Measurements from ENCODE around the gene SLC38A9.
"Not testable (repeated sequence)": the region's sequence is repeated elsewhere in the genome, so short reads cannot be mapped to it uniquely, and the experiment has no call there.

Gene SLC38A9

DNA sequence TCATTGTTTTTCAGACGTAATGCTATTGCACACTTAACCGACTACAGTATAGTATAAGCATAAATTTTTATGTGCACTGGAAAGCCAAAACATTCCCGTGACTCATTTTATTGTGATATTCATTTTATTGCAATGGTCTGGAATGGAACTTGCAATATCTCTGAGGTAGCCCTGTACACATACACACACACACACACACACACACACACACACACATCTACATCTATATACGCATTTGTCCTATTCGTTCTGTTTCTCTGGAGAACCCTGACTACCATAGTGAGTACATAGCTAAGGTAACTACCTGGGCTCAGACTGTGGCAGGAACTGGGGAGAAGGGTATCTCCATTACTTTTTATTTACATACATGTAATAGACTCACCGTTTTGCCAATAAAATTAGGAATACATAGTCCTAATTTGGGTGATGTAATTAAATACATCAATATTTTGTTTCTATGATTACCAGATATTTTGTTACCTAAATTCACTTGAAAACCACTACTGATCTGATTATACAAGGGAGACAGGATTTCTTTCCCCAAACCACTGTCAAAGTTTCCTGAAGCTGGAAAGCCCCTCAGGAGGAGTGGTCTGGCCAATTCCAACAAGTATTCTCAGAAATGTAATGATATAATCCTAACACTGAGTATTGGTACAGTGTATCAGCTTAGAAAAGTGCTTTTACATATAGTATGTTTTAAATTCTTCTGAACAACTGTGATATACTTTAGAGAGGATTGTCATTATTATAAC is 103.4 kb downstream of the SLC38A9 start:
- DNase-seq, result no peak

DNA sequence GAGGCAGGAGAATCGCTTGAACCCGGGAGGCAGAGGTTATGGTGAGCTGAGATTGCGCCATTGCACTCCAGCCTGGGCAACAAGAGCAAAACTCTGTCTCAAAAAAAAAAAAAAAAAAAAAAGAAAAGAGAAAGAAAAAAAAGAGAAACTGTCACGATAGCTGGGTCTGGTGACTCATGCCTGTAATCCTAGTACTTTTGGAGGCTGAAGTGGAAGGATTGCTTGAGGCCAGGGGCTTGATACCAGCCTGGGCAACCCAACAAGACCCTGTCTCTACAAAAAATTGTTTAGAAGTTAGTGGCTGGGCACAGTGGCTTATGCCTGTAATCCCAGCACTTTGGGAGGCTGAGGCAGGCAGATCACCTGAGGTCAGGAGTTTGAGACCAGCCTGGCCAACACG is 104.8 kb downstream of the SLC38A9 start:
- not testable (repeated sequence) for DNase-seq

DNA sequence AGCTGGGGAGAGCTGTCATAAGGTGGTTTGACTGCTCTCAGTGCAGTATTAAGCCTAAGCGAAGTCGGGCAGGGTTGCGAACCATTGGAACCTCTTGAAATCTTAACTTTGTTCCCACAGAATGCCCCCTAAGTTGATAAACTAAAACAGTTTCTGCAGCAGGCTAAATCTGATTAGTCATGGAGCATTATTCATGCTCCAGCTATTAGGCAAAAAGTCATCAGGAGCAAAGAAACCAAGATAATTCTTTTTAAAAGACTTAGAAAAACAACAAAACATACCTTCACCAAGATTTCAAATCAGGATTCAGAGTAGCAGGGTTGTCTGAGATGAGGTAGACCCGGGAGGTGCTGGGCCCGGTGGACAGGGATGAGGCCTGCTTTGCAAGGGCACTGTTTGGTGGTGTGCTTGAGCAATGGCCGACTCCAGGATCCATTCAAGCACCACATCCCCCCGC is 107.5 kb downstream of the SLC38A9 start:
- DNase-seq, result no peak

DNA sequence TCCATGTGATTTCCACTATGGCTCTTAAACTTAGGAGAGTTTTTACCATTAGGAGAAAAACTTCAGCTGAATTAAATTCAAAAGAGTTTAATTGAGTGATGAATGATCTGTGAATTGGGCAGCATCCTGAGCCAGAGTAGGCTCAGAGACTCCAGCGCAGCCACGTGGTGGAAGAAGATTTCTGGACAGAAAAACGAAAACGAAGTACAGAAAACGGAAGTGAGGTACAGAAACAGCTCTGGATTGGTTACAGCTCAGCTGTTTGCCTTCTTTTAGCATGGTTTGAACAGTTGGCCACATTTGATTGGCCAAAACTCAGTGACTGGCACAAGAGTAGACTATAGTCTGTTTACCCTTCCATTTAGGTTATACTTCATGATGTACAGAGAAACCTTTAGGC is 108.2 kb downstream of the SLC38A9 start:
- no peak for DNase-seq

DNA sequence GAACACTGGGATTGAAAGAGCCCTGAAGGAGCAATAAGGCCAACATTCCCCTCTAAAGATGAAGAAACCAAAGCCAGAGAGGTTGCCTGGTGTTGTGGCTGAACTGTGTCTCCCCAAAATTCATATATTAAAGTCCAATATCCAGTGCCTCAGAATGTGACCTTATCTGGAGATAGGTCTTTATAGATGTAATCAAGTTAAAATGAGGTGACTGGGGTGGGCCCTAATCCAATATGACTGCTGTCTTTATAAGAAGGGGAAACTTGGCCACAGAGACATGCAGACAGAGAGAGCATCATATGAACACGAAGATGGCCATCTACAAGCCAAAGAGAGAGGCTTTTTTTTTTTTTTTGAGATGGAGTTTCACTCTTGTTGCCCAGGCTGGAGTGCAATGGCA is 110.5 kb downstream of the SLC38A9 start:
- no peak for DNase-seq

DNA sequence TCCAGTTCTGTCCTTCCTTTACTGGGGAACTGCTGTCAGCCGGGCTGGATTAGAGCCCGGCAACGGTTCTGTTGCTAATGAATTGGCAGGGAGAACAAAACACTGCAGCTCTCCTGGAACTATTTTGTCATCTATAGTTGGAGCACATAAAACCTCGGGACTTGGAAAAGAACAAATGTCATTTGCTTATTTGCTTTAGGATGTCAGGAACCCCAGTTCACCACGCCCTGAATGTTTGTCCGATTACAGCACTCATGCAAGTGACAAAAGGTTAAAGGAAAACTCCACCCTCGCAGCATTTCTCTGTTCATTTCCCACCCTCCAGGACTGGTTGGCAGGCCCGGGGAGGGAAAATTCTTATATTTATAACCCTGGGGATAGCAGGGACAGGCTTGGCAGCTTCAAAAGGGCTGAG is 110.9 kb downstream of the SLC38A9 start:
- DNase-seq, result no peak

DNA sequence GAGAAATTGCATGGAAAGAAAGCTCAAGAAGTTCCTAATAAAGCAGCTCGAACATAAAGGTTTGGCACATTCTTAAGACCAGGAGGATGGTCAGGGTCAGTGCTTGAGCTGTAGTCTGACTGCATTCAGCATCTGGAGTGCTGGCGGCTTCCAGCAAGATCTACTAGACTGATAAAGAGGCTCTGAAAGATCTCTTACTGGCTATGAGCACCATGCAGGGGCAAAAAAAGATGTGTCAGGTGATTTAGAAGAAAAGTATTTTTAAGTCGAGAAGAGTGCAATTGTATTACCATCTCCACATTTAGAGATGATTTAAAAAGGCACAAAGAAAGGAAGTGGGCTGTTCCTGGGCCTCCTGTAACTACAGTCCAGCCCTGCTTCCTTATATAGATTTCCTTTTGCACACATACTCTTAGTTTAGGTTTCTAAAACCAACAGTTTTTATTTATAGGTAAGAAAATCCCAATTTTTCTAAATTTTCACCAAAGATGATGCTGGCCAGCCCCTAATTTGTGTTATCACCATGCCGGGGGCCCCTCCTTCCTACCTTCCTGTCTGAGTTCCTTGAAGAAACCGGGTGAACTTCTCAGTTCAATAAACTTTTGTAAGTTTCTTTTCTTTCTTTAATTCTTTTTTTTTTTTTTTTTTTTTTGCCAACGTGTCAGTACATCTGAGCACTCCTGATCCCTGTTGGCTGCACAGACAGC is 111.5 kb downstream of the SLC38A9 start:
- no peak for DNase-seq

DNA sequence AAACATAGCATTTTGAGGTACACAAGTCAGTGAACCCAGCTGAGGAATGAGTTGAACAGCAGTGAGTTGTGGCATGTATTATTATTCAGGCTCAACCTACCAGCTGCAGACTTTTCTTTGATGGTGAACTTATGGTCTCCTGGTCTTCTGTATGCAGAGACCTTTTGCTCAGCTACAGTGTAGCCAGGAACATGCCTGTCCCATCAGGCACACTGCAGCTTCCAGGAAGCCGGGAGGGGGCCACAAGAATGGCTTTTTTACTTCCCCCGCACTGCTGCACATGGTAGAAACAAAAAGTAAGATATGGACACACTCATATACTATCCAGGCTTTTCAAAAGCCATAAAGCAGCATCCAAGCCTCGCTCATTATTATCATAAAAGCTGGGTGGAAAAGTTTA is 112.0 kb downstream of the SLC38A9 start:
- DNase-seq, result no peak

DNA sequence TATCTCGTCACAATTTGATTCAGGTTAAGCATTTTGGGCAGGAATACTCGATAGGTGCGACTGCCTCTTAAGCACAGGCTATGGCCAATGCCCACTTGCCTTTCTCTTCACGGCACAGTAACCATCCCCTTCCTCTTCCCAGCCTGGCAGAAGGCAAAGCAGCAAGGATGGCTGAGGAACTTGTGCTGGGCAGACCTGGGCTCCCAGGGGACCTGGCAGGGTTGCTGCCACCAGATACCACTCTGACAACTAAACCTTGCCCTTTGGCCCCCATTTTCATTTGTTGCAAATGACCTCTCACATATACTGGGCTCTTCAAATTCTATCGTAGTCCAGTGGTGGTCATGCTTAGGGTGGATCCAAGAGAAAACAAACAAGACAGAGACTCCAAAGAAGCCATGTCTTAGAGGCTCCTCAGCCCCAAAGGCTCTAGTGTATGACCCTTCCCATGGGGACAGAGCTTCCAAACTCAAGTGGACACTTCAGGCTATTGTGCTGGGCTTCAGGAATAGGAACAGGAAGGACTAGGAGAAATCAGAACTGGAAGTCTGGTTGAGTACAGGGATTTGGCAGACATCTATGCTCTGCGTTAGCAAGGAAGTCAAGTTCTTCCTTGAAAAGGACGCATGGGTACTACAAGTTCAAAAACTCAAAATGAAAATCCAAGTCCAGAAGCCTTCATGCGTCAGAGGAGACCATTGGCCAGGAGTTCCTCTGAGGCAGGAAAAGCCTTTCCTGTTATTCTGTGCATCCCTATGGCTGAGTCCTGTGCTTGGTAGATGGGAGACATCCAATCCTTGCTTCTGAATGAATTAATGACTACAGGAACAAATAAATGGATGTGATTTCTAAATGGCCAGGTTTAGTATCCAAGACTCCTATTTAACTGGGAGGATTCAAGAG is 112.7 kb downstream of the SLC38A9 start:
- no peak for DNase-seq

DNA sequence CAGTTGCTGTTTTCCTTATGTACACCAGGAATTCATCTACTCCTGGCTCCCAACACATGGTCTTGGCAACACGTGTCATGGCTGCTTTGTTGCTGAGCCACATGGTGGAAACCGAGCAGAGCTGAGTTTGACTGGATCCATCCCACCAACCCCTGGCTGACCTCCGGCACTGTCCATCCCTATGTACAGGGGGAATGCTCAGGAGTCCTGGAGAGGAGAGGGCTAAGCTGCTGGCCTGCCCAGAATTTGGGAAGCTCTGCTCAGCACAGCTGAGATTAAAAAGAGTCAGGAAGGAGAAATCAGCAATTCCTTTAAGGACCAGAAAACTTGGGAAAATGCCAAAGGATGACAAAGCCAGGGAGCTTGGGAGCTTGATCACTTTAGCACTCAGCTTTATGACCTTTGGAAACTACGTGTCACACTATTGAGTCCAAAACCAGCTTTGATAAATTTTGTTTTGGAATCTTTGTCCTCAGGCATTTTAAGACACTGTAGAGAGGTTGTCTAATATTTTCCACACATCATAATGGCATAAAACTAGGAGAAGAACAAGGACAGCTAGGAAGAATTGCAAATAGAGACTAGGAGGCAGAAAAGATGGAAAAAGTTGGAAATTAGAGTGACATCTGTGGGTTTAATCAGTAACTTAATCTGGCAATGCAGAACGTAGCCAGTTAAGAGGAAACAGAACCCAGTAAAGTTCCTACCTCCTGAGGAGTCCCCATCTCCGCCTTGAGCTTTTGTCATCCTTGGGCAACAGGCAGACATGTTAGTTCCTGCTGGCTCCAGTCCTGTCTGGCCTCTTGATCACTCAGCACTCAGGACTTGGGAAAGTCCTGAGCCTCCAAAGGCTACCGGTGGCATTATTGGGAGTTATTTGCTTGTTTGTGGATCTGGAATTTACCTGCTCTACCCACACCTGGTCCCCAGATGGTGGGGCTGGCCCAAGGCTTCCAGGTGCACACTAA is 114.8 kb downstream of the SLC38A9 start:
- peak in 1 of 2 donors; percentile 21 for DNase-seq

DNA sequence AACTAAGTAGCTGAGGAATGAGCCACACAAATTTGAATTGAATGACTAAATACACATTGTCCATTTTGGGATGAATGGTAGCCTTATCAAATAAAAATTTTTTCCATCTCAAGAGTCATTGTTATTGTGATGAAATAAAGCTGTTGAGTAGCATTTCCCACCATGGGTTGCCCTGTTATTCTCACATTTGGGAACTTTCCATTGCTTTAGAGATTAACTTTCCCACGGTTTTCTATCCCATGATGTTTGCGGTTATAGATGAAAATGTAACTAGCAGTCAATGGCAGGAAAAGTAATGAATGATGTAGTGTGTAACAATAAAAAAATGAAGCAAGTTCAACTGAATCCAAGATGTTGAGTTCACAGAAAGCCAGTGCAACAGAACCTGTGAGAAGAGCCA is 117.5 kb downstream of the SLC38A9 start:
- no peak for DNase-seq

DNA sequence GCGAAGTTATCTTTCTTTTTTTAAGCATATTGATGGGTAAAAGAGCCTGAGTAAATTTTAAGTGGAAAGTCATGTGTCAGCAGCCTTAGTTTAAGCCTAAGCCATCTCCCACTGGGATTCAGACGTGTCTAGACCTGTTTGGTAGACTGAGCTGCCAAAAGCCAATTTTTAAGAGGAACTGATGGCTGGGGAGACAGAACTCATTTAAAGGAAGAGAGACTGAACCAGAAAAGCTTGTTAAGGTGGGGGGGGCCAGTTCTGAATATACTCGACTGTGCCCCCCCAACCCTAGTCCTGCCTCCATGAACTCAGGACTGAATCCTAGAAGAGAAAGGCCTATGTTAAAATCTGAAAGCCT is 119.0 kb downstream of the SLC38A9 start:
- no peak for DNase-seq

DNA sequence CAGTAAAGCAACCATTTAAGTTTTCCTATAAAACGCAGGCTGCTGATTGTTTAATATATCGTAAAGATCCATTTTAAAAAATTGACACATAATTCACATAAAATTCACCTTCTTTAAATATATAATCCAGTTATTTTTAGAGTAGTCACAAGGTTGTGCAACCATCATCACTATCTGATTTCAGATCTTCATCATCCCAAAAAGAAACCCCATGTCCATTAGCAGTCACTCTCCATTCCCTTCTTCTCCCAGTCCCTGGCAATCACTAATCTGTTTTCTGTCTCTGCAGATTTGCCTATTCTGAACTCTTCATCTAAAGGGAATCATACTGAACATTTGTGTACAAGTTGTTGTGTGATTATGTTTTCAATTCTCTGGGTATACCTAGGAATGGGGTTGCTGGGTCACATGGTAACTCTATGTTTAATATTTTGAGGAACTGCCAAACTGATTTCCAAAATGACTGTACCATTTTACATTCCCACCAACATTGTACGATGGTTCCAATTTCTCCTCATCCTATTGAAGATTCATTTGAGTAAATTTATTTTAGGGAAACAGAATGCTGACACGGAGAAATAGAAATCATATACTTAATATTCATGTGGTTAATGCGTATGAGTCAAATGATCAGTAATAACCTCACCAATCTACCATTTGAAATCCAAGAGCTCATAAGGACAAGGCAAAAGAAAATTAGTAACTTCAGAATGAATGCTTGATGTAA is 119.6 kb downstream of the SLC38A9 start:
- no peak for DNase-seq

DNA sequence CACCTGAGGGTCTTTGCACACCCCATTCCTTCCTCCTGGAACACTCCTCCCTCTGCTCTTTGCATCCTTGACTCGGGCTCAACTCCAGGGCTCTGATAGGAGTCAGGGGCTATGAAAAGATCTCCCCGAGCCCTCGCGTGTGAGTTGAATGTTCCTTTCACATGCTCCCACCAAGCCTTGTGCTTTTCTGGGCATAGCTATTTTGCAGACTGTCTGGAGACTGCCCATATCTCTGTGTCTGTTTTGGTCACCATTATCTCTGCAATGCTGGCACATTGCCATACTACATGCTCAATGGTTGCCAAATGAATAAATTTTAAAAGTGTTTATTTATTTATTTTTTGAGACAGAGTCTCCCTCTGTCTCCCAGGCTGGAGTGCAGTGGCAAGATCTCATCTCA is 120.4 kb downstream of the SLC38A9 start:
- DNase-seq, result no peak

DNA sequence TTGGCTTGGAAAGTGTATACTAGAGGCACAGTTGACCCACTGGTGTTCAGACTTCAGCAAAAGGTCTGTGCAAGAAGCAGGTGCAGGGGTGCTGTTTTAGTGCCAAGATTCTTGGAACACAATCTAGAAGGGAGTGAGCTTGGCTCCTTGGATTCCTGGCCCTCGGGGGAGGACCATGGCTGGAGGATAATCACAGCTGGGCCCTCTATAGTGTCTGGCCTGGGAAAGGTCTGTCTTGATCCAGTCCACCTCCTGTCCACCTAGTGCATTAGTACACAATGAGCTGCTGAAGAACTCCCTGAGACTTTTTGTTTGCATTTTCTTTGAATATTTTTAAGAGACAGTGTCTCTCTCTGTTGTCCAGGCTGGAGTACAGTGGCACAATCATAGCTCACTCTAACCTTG is 126.9 kb downstream of the SLC38A9 start:
- no peak for DNase-seq

DNA sequence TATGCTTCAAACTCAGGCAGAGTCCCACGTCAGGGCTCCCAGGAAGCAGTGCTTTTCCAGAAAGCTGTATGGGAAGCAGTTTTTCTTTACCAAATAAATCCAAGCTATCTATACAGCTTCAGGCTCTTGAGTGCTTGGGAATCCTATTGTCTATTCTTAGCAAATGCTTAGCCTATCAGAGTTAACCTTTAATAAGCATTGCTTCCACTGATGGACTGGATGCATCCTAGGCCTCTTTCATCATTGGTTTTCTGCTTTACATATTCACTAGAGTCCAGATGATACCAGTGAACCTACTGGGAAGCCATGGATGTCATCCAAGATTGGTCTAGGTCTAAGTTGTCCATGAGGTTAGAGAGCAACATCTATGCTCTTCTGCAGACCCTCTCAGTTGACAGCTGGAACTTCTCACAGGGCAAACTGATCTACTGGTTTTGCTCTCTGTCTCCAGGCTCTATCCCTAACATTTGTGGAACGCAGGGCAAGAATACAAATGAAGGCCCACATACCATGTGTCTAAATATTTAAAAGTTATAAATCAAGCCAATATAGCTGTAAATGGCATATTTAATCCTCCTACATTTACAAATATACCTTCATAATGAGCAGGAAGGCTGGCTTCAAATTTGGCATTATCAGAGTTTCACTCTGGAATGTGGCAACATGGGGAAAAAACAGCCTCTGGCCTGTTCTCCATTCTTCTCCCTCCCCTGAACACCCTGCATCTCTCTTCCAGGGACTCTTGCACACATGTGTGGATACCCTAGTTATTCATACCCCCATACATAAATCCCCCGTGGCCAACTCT is 127.5 kb downstream of the SLC38A9 start:
- no peak for DNase-seq

DNA sequence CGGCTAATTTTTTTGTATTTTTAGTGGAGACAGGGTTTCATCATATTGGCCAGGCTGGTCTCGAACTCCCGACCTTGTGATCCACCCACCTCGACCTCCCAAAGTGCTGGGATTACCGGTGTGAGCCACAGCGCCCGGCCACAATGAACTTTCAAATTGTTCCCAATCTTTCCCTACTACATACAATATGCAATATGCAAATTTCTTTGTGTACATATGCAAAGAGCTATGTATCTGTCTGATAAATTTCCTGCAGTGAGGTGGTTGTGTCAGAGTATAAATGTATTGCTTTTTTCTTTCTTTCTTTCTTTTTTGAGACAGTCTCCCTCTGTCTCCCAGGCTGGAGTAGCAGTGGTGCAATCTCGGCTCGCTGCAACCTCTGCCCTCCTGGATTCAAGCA is 128.5 kb downstream of the SLC38A9 start:
- DNase-seq, result no peak

DNA sequence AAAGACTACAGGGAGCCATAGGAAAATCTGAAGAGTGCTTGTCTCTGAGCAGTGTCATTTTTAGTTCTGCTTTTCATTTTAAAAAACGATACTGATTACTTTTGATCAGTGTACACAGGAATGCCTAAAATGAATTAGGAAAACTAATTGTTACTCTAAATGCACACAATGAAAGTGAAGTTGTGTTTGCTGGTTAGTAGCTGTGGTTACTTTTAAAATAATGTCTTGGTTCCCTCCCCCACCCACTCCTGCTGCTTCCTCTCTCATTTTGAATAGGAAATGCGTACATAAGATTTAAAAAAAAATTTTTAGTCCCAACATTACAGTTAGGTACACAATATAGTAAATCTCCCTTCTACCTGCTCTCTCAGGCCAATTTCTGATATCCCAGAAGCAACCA is 129.9 kb downstream of the SLC38A9 start:
- DNase-seq, result peak in 1 of 2 donors; percentile 25

DNA sequence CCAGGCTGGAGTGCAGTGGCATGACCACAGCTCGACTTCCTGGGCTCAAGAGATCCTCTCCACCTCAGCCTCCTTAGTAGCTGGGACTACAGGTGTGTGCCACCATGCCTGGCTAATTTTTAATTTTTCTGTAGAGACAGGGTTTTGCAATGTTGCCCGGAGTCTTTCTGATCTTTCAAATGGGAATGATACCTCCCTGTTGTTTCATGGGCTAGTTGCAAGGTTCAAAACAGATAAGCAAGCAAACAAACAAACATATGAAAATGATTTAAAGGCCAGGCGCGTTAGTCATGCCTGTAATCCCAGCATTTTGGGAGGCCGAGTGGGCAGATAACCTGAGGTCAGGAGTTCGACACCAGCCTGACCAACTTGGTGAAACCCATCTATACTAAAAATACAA is 132.1 kb downstream of the SLC38A9 start:
- DNase-seq, result no peak

DNA sequence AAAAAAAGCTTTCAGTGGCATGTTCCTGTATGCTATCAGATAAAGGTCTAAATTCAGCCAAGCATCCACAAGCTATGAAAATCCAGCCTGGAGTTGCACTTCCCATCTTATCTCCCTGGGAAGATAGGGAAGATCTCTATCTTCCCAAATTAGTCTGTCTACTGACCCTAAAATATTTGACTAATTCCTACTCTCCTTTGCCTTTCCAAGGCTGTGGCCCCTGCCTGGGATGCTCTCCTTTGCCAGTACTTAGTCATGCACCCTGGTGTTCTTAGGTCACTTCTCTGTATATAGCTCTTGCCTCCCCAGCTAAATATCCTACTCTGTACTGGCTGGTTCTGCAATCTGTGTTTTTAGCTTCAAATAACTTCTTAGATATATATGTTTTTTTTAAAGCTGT is 133.4 kb downstream of the SLC38A9 start:
- DNase-seq, result no peak
